Parathyroid adenoma (tissue), 2 donors: ENCODE measurements around the gene TRIM28.
A peak's percentile ranks its signal among the peaks of the same experiment; 100 is the strongest.

Experiments
- H2AFZ ChIP-seq: fragments of 300-600 bp; sonication (generic); one replicate; pipeline ENCODE4 v1.7.0; 2017; ENCODE audit warnings: antibody characterized with exemption, mild to moderate bottlenecking
- H3K27ac ChIP-seq: fragments of 300-600 bp; sonication (generic); one replicate; pipeline ENCODE4 v1.7.0; 2017
- H3K27me3 ChIP-seq: fragments of 300-600 bp; sonication (generic); one replicate; pipeline ENCODE4 v1.7.0; 2017; ENCODE audit warnings: low read length; ENCODE audit not compliant: control insufficient read depth, insufficient read depth
- H3K36me3 ChIP-seq: fragments of 300-600 bp; sonication (generic); one replicate; pipeline ENCODE4 v1.7.0; 2017; ENCODE audit warnings: low read length; ENCODE audit not compliant: control insufficient read depth, insufficient read depth
- H3K4me1 ChIP-seq: fragments of 300-600 bp; sonication (generic); one replicate; pipeline ENCODE4 v1.7.0; 2017; ENCODE audit warnings: control low read depth
- H3K4me2 ChIP-seq: fragments of 300-600 bp; sonication (generic); one replicate; pipeline ENCODE4 v1.7.0; 2017; ENCODE audit warnings: low read length
- H3K4me3 ChIP-seq: fragments of 300-600 bp; sonication (generic); one replicate; pipeline ENCODE4 v1.7.0; 2017; ENCODE audit warnings: low read depth, low read length
- H3K79me2 ChIP-seq: fragments of 300-600 bp; sonication (generic); one replicate; pipeline ENCODE4 v1.7.0; 2017; ENCODE audit warnings: control low read depth
- H3K9ac ChIP-seq: fragments of 300-600 bp; sonication (generic); one replicate; pipeline ENCODE4 v1.7.0; 2017; ENCODE audit warnings: mild to moderate bottlenecking
- H3K9me3 ChIP-seq: fragments of 300-600 bp; sonication (generic); one replicate; pipeline ENCODE4 v1.7.0; 2017; ENCODE audit warnings: low read length; ENCODE audit not compliant: control insufficient read depth
- CTCF ChIP-seq: fragments of 300-600 bp; sonication (generic); IDR thresholded peaks from one replicate; pipeline ENCODE4 v1.7.0; 2017; ENCODE audit warnings: antibody characterized with exemption, mild to moderate bottlenecking
- donor health status: primary hyperparathyroidism.

TRIM28 gene

DNA sequence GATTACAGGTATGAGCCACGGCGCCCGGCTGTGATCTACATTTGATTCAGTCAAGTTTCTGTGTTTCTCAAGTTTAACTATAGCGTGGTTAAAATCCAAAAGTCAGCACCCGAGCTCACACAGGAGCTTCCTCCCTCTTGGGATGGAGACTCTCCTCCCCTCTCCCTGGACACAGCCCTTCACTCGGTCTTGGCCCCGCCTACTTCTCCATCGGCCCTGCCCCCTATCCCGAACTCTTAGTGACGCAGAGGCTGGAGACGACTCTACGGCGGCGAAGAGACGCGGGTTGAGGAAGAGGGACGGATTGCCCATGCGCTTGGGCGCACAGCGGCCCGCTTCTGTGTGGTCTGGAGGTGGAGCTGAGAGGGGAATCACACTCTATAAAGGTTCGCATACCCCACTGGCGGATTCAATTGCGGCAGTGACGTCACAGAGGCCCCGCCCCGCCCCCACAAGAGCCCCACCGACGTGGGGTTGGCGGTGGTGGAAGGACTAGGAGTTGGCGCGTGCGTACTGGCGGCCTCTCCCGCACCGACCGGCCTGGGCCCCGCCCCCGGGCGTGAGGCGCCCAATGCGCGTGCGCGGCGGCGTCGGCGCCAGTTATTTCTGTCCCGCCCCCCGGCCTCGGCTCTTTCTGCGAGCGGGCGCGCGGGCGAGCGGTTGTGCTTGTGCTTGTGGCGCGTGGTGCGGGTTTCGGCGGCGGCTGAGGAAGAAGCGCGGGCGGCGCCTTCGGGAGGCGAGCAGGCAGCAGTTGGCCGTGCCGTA lies at the start of gene TRIM28:
TSS of gene TRIM28 (plus strand) at position 239 of the 765 bp plus-strand sequence. CDS start 694 bp downstream, outside the sequence.
- Histone ChIP-seq H3K27ac (peak within 1 kb of the TSS; percentile 92), H3K9ac (peak within 1 kb of the TSS; percentile 76), H3K4me2 (peak within 1 kb of the TSS; percentile 80), H3K36me3 (no peaks in the 10 kb centered on the region), H3K4me1 (peaks cover 18% of the 10 kb centered on the region), H3K4me3 (peak within 1 kb of the TSS; percentile 75), H3K9me3 (no peaks in the 10 kb centered on the region), H3K79me2 (peaks cover 32% of the 10 kb centered on the region), H3K27me3 (no peaks in the 10 kb centered on the region), H2AFZ (peak within 1 kb of the TSS; percentile 86)
- no peak for TF ChIP-seq CTCF

DNA sequence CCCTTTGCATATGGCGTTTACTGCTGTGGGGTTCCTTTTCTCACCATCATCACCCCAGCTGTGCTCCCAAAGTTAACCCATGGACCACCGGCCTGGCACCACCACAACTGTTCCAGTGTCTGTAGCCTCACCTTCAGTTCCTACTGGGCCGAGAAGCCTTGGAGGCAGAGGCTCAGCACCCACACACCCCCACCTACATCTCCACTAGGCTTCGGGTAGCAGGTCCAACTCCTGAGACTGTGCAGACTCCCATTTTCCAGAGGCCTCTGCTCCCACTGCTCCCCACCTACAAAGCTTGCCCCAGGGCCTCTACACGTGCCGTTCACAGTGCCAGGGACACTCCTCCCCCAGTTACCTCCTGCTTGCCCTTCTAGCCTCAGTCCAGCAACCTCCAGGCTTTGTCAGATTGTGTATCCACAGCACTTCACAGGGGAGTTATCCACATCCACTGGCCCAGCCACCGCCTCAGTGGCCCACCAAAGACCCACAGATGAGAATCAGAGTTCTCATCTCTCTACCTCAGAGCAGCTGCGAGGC lies 46.2 kb upstream of the TRIM28 start:
- Histone ChIP-seq H2AFZ (no peak overlapping the region), H3K27me3 (no peaks in the 10 kb centered on the region), H3K79me2 (no peaks in the 10 kb centered on the region), H3K36me3 (no peaks in the 10 kb centered on the region), H3K9ac (no peak overlapping the region), H3K27ac (peak overlapping the region; percentile 66), H3K4me2 (no peak overlapping the region), H3K9me3 (no peaks in the 10 kb centered on the region), H3K4me3 (no peak overlapping the region), H3K4me1 (peaks cover 11% of the 10 kb centered on the region)
- TF ChIP-seq CTCF, result no peak

- Histone ChIP-seq H3K9ac (no peak overlapping the region), H3K4me3 (peak overlapping the region; percentile 64), H3K9me3 (no peaks in the 10 kb centered on the region), H3K27ac (peak overlapping the region; percentile 66), H2AFZ (peak overlapping the region; percentile 88), H3K4me2 (peak overlapping the region; percentile 88), H3K4me1 (peaks cover 11% of the 10 kb centered on the region), H3K27me3 (no peaks in the 10 kb centered on the region), H3K79me2 (no peaks in the 10 kb centered on the region), H3K36me3 (no peaks in the 10 kb centered on the region)
- TF ChIP-seq CTCF, result no peak
These were observed 45.4 kb upstream of the TRIM28 start for GRCh38 chr19:58498316-58499020.

GRCh38 chr19:58499021-58499927 lies 44.6 kb upstream of the TRIM28 start:
- peak overlapping the region; percentile 88 for H3K4me2 ChIP-seq
- TF ChIP-seq CTCF, result peak; percentile 28
- H3K79me2 ChIP-seq, result no peaks in the 10 kb centered on the region
- no peaks in the 10 kb centered on the region for H3K36me3 ChIP-seq
- no peaks in the 10 kb centered on the region for H3K27me3 ChIP-seq
- peak overlapping the region; percentile 1 for H3K9ac ChIP-seq
- no peaks in the 10 kb centered on the region for H3K9me3 ChIP-seq
- peaks cover 11% of the 10 kb centered on the region for H3K4me1 ChIP-seq
- peak overlapping the region; percentile 66 for H3K27ac ChIP-seq
- peak overlapping the region; percentile 88 for H2AFZ ChIP-seq
- peak overlapping the region; percentile 64 for H3K4me3 ChIP-seq
